Karpas-422 (cell line): ENCODE results near the gene ADGRV1. TPM values are rescaled to one million over a fixed set of nuclear protein-coding genes. Genes with fewer than 3 reads are reported as not detected.

Source experiments
- DNase-seq: peaks from one replicate; pipeline ENCODE4 v3.0.0-alpha.2; 2015
- H2AFZ ChIP-seq: fragments of 200-600 bp; sonication (generic); 2 replicates; pipeline ENCODE4 v1.6.1; 2014; ENCODE audit warnings: antibody characterized with exemption, low read length, mixed read lengths
- H3K27ac ChIP-seq: fragments of 200-600 bp; sonication (generic); 2 replicates; pipeline ENCODE4 v1.5.1; 2014; ENCODE audit warnings: mild to moderate bottlenecking, low read length, moderate library complexity
- H3K27me3 ChIP-seq: fragments of 200-600 bp; sonication (generic); 2 replicates; pipeline ENCODE4 v1.6.1; 2014; ENCODE audit warnings: low read length, mixed read lengths
- H3K36me3 ChIP-seq: fragments of 200-600 bp; sonication (generic); 2 replicates; pipeline ENCODE4 v1.6.1; 2014; ENCODE audit warnings: low read length, mixed read lengths; ENCODE audit not compliant: insufficient read depth
- H3K4me1 ChIP-seq: fragments of 200-600 bp; sonication (generic); 2 replicates; pipeline ENCODE4 v1.6.1; 2014; ENCODE audit warnings: mild to moderate bottlenecking, low read length, mixed read lengths
- H3K4me2 ChIP-seq: fragments of 200-600 bp; sonication (generic); 2 replicates; pipeline ENCODE4 v1.6.1; 2014; ENCODE audit warnings: low read length, low read depth, mild to moderate bottlenecking; ENCODE audit not compliant: poor library complexity, severe bottlenecking
- H3K4me3 ChIP-seq: fragments of 200-600 bp; sonication (generic); 2 replicates; pipeline ENCODE4 v1.5.1; 2014; ENCODE audit warnings: mild to moderate bottlenecking, antibody characterized with exemption, low read length, mixed read lengths
- H3K79me2 ChIP-seq: fragments of 200-600 bp; sonication (generic); 2 replicates; pipeline ENCODE4 v1.6.1; 2014; ENCODE audit warnings: mild to moderate bottlenecking, low read length, mixed read lengths
- H3K9ac ChIP-seq: fragments of 200-600 bp; sonication (generic); 2 replicates; pipeline ENCODE4 v1.6.0; 2014; ENCODE audit warnings: low read length
- H3K9me2 ChIP-seq: fragments of 200-600 bp; sonication (generic), shearing (Covaris generic); replicated peaks from 2 replicates; pipeline ENCODE4 v1.6.0; 2014; ENCODE audit warnings: mild to moderate bottlenecking, low read length, moderate library complexity; ENCODE audit not compliant: insufficient read depth
- H3K9me3 ChIP-seq: fragments of 300-700, 200-600 bp; sonication (generic); 2 replicates; pipeline ENCODE4 v1.6.1; 2014; ENCODE audit warnings: low read length, mixed read lengths
- H4K20me1 ChIP-seq: fragments of 200-600 bp; sonication (generic); 2 replicates; pipeline ENCODE4 v1.6.1; 2014; ENCODE audit warnings: mild to moderate bottlenecking, antibody characterized with exemption, low read length, low read depth; ENCODE audit not compliant: insufficient read depth
- total RNA-seq: library from RNA; depleted of rRNA; stranded (reverse); fragments of >200 nt; shearing (Covaris generic); gene quantifications from 2 replicates; pipeline ENCODE4 v1.2.3, GENCODE V29; 2014; ENCODE audit warnings: low replicate concordance

ADGRV1 gene
- total RNA-seq, 1 experiment from 2014 or later, result not detected

- no peak overlapping the region for H3K4me2 ChIP-seq
- H3K27me3 ChIP-seq, result no peaks in the 10 kb centered on the region
- H3K36me3 ChIP-seq, result no peaks in the 10 kb centered on the region
- H3K79me2 ChIP-seq, result no peaks in the 10 kb centered on the region
- no peak overlapping the region for H3K4me3 ChIP-seq
- no peaks in the 10 kb centered on the region for H4K20me1 ChIP-seq
- no peak overlapping the region for H3K27ac ChIP-seq
- no peak overlapping the region for H3K9ac ChIP-seq
- H3K9me2 ChIP-seq, result no peaks in the 10 kb centered on the region
- H2AFZ ChIP-seq, result no peak overlapping the region
- H3K9me3 ChIP-seq, result no peaks in the 10 kb centered on the region
- no peak for DNase-seq
- no peaks in the 10 kb centered on the region for H3K4me1 ChIP-seq
Observed at GRCh38 chr5:91077623-91078022, 519.0 kb downstream of the ADGRV1 start.

GRCh38 chr5:91079037-91079436 is 520.4 kb downstream of the ADGRV1 start:
- H3K4me2 ChIP-seq, result no peak overlapping the region
- no peak for DNase-seq
- H2AFZ ChIP-seq, result no peak overlapping the region

DNA sequence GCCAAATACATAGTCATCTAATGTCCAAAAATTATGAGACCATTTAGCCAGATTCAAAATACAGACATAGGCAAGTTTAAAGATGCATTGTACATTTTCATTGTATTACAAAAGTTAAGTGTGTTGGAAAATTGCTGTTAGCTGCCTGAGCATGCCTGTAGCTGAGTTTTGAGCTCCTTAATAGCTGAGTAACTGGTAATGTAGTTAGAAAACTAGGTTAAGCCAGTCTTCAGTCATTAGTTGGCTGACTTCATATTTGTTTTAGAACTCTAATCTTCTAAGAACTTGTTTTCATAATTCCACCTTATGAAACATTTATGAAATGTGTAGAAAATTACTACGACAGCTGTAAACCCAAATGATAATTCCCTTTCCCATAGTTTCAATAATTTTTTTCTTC is 531.2 kb downstream of the ADGRV1 start:
- Histone ChIP-seq H3K4me2 (no peak overlapping the region), H3K27ac (no peak overlapping the region), H3K9me3 (no peaks in the 10 kb centered on the region), H3K27me3 (no peaks in the 10 kb centered on the region), H3K4me1 (no peaks in the 10 kb centered on the region), H4K20me1 (no peaks in the 10 kb centered on the region), H3K4me3 (no peak overlapping the region), H3K9me2 (no peaks in the 10 kb centered on the region), H3K36me3 (no peaks in the 10 kb centered on the region), H3K9ac (no peak overlapping the region), H2AFZ (no peak overlapping the region), H3K79me2 (no peaks in the 10 kb centered on the region)
- DNase-seq, result no peak

More at GRCh38 chr5:91079037-91079436, 520.4 kb downstream of the ADGRV1 start:
- H3K9me2 ChIP-seq, result no peaks in the 10 kb centered on the region
- no peaks in the 10 kb centered on the region for H3K9me3 ChIP-seq
- no peak overlapping the region for H3K27ac ChIP-seq
- no peaks in the 10 kb centered on the region for H3K79me2 ChIP-seq
- no peak overlapping the region for H3K9ac ChIP-seq
- no peaks in the 10 kb centered on the region for H3K27me3 ChIP-seq
- no peaks in the 10 kb centered on the region for H3K4me1 ChIP-seq
- no peaks in the 10 kb centered on the region for H4K20me1 ChIP-seq
- H3K36me3 ChIP-seq, result no peaks in the 10 kb centered on the region
- H3K4me3 ChIP-seq, result no peak overlapping the region

DNA sequence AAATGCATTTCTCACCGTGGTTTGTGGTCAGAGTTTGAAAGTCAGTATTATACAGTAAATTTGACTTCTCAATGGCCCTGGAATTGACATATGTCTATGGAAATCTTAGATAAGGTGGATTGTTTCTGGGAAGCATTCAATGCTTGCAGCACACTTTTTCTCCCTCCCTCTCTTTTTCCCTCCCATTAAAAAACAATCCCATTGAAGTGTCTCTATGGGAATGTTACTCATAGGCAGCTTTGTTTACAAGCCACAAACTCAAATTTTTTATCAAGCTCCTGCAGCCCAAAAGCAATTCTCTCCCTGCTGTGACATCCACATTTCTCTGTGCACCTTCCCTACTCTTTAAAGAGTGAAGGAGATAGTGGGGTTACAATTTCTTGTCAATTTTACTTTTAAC is 532.4 kb downstream of the ADGRV1 start:
- H3K9me3 ChIP-seq, result no peaks in the 10 kb centered on the region
- H3K4me2 ChIP-seq, result no peak overlapping the region
- no peaks in the 10 kb centered on the region for H3K9me2 ChIP-seq
- H3K9ac ChIP-seq, result no peak overlapping the region
- H3K4me3 ChIP-seq, result no peak overlapping the region
- no peak overlapping the region for H3K27ac ChIP-seq
- H3K36me3 ChIP-seq, result no peaks in the 10 kb centered on the region
- H4K20me1 ChIP-seq, result no peaks in the 10 kb centered on the region
- H3K79me2 ChIP-seq, result no peaks in the 10 kb centered on the region
- H2AFZ ChIP-seq, result no peak overlapping the region
- no peaks in the 10 kb centered on the region for H3K4me1 ChIP-seq
- H3K27me3 ChIP-seq, result no peaks in the 10 kb centered on the region
- DNase-seq, result no peak

- no peak for DNase-seq
- no peaks in the 10 kb centered on the region for H3K4me1 ChIP-seq
- no peak overlapping the region for H3K9ac ChIP-seq
- no peak overlapping the region for H3K27ac ChIP-seq
- no peaks in the 10 kb centered on the region for H3K36me3 ChIP-seq
- no peaks in the 10 kb centered on the region for H3K79me2 ChIP-seq
- H3K4me3 ChIP-seq, result no peak overlapping the region
- H3K9me2 ChIP-seq, result no peaks in the 10 kb centered on the region
- H3K27me3 ChIP-seq, result no peaks in the 10 kb centered on the region
- no peaks in the 10 kb centered on the region for H3K9me3 ChIP-seq
- no peak overlapping the region for H2AFZ ChIP-seq
- no peaks in the 10 kb centered on the region for H4K20me1 ChIP-seq
- H3K4me2 ChIP-seq, result no peak overlapping the region
Observed at GRCh38 chr5:91091471-91092234, 533.1 kb downstream of the ADGRV1 start.

GRCh38 chr5:91092859-91093783 is 534.5 kb downstream of the ADGRV1 start:
- H3K9me3 ChIP-seq, result no peaks in the 10 kb centered on the region
- H3K27ac ChIP-seq, result no peak overlapping the region
- no peaks in the 10 kb centered on the region for H3K4me1 ChIP-seq
- no peak overlapping the region for H3K9ac ChIP-seq
- no peak overlapping the region for H2AFZ ChIP-seq
- H3K4me2 ChIP-seq, result no peak overlapping the region
- DNase-seq, result no peak
- H3K9me2 ChIP-seq, result no peaks in the 10 kb centered on the region
- H3K27me3 ChIP-seq, result no peaks in the 10 kb centered on the region
- H3K4me3 ChIP-seq, result no peak overlapping the region
- no peaks in the 10 kb centered on the region for H3K79me2 ChIP-seq
- no peaks in the 10 kb centered on the region for H3K36me3 ChIP-seq
- H4K20me1 ChIP-seq, result no peaks in the 10 kb centered on the region

- H3K4me1 ChIP-seq, result no peaks in the 10 kb centered on the region
- no peak overlapping the region for H3K9ac ChIP-seq
- H2AFZ ChIP-seq, result no peak overlapping the region
- H3K9me3 ChIP-seq, result no peaks in the 10 kb centered on the region
- no peak for DNase-seq
- no peaks in the 10 kb centered on the region for H4K20me1 ChIP-seq
- no peak overlapping the region for H3K4me3 ChIP-seq
- H3K27ac ChIP-seq, result no peak overlapping the region
- no peaks in the 10 kb centered on the region for H3K27me3 ChIP-seq
- no peaks in the 10 kb centered on the region for H3K9me2 ChIP-seq
- no peaks in the 10 kb centered on the region for H3K36me3 ChIP-seq
- H3K79me2 ChIP-seq, result no peaks in the 10 kb centered on the region
- no peak overlapping the region for H3K4me2 ChIP-seq
Observed at GRCh38 chr5:91095313-91095712, 536.7 kb downstream of the ADGRV1 start.

DNA sequence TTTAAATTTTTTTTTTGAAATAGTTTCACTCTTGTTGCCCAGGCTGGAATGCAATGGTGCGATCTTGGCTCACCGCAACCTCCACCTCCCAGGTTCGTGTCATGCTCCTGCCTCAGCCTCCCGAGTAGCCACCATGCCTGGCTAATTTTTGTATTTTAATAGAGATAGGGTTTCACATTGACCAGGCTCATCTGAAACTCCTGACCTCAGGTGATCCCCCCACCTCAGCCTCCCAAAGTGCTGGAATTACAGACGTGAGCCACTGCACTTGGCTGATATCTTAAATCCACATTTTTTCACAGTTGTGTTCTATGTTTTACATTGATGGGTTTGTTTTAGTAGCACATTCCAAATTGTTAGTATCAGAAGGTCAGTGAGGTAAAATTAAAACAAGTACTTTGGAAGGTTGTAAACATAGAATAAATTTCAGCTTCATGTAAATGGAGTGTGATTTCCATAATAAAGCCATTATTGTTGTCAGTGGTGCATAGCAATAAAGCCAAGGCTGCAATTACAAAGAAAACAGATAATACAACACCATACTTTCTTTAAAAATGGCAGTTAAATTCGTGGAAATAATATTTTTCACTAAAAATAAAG is 537.3 kb downstream of the ADGRV1 start:
- H3K4me1 ChIP-seq, result no peaks in the 10 kb centered on the region
- H3K27me3 ChIP-seq, result no peaks in the 10 kb centered on the region
- no peaks in the 10 kb centered on the region for H3K36me3 ChIP-seq
- H3K79me2 ChIP-seq, result no peaks in the 10 kb centered on the region
- H3K9me3 ChIP-seq, result no peaks in the 10 kb centered on the region
- no peaks in the 10 kb centered on the region for H3K9me2 ChIP-seq
- no peak overlapping the region for H3K9ac ChIP-seq
- no peak overlapping the region for H3K4me2 ChIP-seq
- no peak overlapping the region for H3K4me3 ChIP-seq
- no peak overlapping the region for H2AFZ ChIP-seq
- no peaks in the 10 kb centered on the region for H4K20me1 ChIP-seq
- DNase-seq, result no peak
- H3K27ac ChIP-seq, result no peak overlapping the region
